Left lung (tissue), 10 donors: ENCODE results near the gene KRIT1. TPM values are rescaled to one million over a fixed set of nuclear protein-coding genes. Genes with fewer than 3 reads are reported as not detected.
"Not testable (repeated sequence)": the region's sequence is repeated elsewhere in the genome, so short reads cannot be mapped to it uniquely, and the experiment has no call there.

ENCODE experiments used
- ATAC-seq: fragments of 200-7000 bp; cut with Tn5 transposase; one replicate; pipeline ENCODE4 v1.9.1; 2020; ENCODE audit warnings: moderate library complexity
- DNase-seq, 4 donors: peaks; one replicate each; pipeline ENCODE4 v3.0.0-alpha.2; 2013 to 2020
- H3K27ac ChIP-seq, 2 donors: fragments of 200-600 bp; sonication (generic) in 1 of 2; one replicate each; pipeline versions ENCODE4 v1.5.0 to v1.8.0; 2020 to 2021
- H3K27me3 ChIP-seq, 2 donors: fragments of 200-600 bp; sonication (generic) in 1 of 2; one replicate each; pipeline versions ENCODE4 v1.5.0 to v1.8.0; 2020 to 2021
- H3K36me3 ChIP-seq, 2 donors: fragments of 200-600 bp; sonication (generic) in 1 of 2; one replicate each; pipeline versions ENCODE4 v1.5.0 to v1.8.0; 2020 to 2021
- H3K4me1 ChIP-seq, 2 donors: fragments of 200-600 bp; one replicate each; pipeline ENCODE4 v1.8.0; 2021
- H3K4me3 ChIP-seq, 2 donors: fragments of 200-600 bp; sonication (generic) in 1 of 2; one replicate each; pipeline versions ENCODE4 v1.5.0 to v1.8.0; 2020 to 2021; ENCODE audit warnings: mild to moderate bottlenecking in 1 of 2
- H3K9me3 ChIP-seq, 2 donors: fragments of 200-600 bp; sonication (generic) in 1 of 2; one replicate each; pipeline versions ENCODE4 v1.5.0 to v1.8.0; 2020 to 2021
- CTCF ChIP-seq, 2 donors: fragments of 200-600 bp; sonication (generic) in 1 of 2; IDR thresholded peaks; one replicate each; pipeline versions ENCODE4 v1.5.0 to v1.8.0; 2021; ENCODE audit warnings: antibody characterized with exemption in 2 of 2
- intact Hi-C, 2 donors: fragments of 100-400 bp; cut with DNase I; formaldehyde crosslinking; loops; one replicate each; pipeline versions ENCODE4 v1.11.2 to v1.14.2; 2022
- polyA plus RNA-seq, 6 donors: library from polyadenylated mRNA; unstranded; fragments of 120-200 nt; gene quantifications; one replicate each; pipeline ENCODE4 v1.2.1, GENCODE V29; 2013; ENCODE audit not compliant: insufficient read length in 6 of 6
- total RNA-seq, 2 donors: library from RNA; stranded (reverse); fragmentation: NEBNext Ultra II Directional; extraction: Animal tissue kit (Norgen Biotek cat#: 25700); gene quantifications; one replicate each; pipeline ENCODE4 v1.2.1, GENCODE V29; 2021
- donor health status: DM: no; HTN: yes; CAD: no.
- donor health status: DM: no; HTN: no; CAD: no.

KRIT1 gene
- total and polyA plus RNA-seq, 8 donors: 28.2 to 63.4 (median 55.5) TPM

GRCh38 chr7:92205987-92206386 is 39.7 kb downstream of the KRIT1 start:
- no peak for TF ChIP-seq CTCF (IDR thresholded peaks at IDR 0.05)
- peaks cover 0 to 14% of the 10 kb centered on the region in 2 donors for H3K9me3 ChIP-seq
- ATAC-seq (no peak), DNase-seq (no peak)
- no peak overlapping the region for H3K27ac ChIP-seq
- H3K27me3 ChIP-seq: no peaks in the 10 kb centered on the region
- intact Hi-C loops: no loop called here
- H3K4me3 ChIP-seq: no peak overlapping the region
- no peaks in the 10 kb centered on the region for H3K4me1 ChIP-seq
- H3K36me3 ChIP-seq: peaks cover 0 to 95% of the 10 kb centered on the region in 2 donors

GRCh38 chr7:92200791-92201190 is 44.9 kb downstream of the KRIT1 start:
- Histone ChIP-seq H3K4me1 (no peaks in the 10 kb centered on the region), H3K36me3 (peaks cover 0 to 72% of the 10 kb centered on the region in 2 donors), H3K9me3 (no peaks in the 10 kb centered on the region), H3K27me3 (no peaks in the 10 kb centered on the region), H3K27ac (no peak overlapping the region), H3K4me3 (no peak overlapping the region)
- DNase-seq (no peak), ATAC-seq (no peak)
- no peak for TF ChIP-seq CTCF (IDR thresholded peaks at IDR 0.05)
- intact Hi-C loops: no loop called here

- H3K27ac ChIP-seq: no peak overlapping the region
- H3K4me3 ChIP-seq: no peak overlapping the region
- peaks cover 0 to 42% of the 10 kb centered on the region in 2 donors for H3K9me3 ChIP-seq
- DNase-seq (no peak), ATAC-seq (no peak)
- H3K36me3 ChIP-seq: peaks cover 0 to 15% of the 10 kb centered on the region in 2 donors
- TF ChIP-seq CTCF (IDR thresholded peaks at IDR 0.05): no peak
- intact Hi-C loops: no loop called here
- H3K4me1 ChIP-seq: no peaks in the 10 kb centered on the region
- no peaks in the 10 kb centered on the region for H3K27me3 ChIP-seq
Observed at GRCh38 chr7:92192326-92192725, 53.4 kb downstream of the KRIT1 start.

DNA sequence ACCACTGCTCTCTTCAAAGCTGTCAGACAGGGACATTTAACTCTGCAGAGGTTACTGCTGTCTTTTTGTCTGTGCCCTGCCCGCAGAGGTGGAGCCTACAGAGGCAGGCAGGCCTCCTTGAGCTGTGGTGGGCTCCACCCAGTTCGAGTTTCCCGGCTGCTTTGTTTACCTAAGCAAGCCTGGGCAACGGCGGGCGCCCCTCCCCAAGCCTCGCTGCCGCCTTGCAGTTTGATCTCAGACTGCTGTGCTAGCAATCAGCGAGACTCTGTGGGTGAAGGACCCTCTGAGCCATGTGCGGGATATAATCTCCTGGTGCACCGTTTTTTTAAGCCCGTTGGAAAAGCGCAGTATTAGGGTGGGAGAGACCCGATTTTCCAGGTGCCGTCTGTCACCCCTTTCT is 56.5 kb downstream of the KRIT1 start:
- H3K27me3 ChIP-seq, H3K27ac ChIP-seq, H3K36me3 ChIP-seq, H3K4me3 ChIP-seq, ATAC-seq, H3K4me1 ChIP-seq, DNase-seq, intact Hi-C loops: not testable (repeated sequence)
- H3K9me3 ChIP-seq: peaks cover 0 to 45% of the 10 kb centered on the region in 2 donors

- H3K36me3 ChIP-seq, H3K4me1 ChIP-seq, H3K27me3 ChIP-seq, H3K4me3 ChIP-seq, H3K27ac ChIP-seq, intact Hi-C loops, DNase-seq, ATAC-seq: not testable (repeated sequence)
- H3K9me3 ChIP-seq: peaks cover 0 to 23% of the 10 kb centered on the region in 2 donors
Observed at GRCh38 chr7:92184294-92184693, 61.4 kb downstream of the KRIT1 start.

- H3K27ac ChIP-seq: peak within 1 kb of the TSS; percentile 33 to 83
- DNase-seq (peak; percentile 82 to 99 (median 90)), ATAC-seq (peak; percentile 100)
- no peaks in the 10 kb centered on the region for H3K36me3 ChIP-seq
- no peaks in the 10 kb centered on the region for H3K27me3 ChIP-seq
- TF ChIP-seq CTCF (IDR thresholded peaks at IDR 0.05): peak; percentile 98 to 99
- intact Hi-C loops: no loop called here
- H3K4me1 ChIP-seq: peaks cover 0 to 6% of the 10 kb centered on the region in 2 donors
- peaks cover 0 to 5% of the 10 kb centered on the region in 2 donors for H3K9me3 ChIP-seq
- peak within 1 kb of the TSS; percentile 36 to 46 for H3K4me3 ChIP-seq
Observed at GRCh38 chr7:92178928-92179924, 66.5 kb downstream of the KRIT1 start, which contains the start of gene LRRD1. Gene LRRD1 (minus strand): TSS chr7:92179142. CDS start chr7:92165202, 13,940 bp downstream.
